GM12878 (cell line): ENCODE measurements around the gene DPY30.
"Not testable (repeated sequence)": the region's sequence is repeated elsewhere in the genome, so short reads cannot be mapped to it uniquely, and the experiment has no call there.

Experiments used
- ASH2L ChIP-seq: fragments of 300-600, 200-600 bp; sonication (generic); IDR thresholded peaks from 2 replicates; pipeline ENCODE4 v1.6.1; 2017; ENCODE audit warnings: low read depth, mild to moderate bottlenecking, borderline replicate concordance
- BHLHE40 ChIP-seq, 2 experiments: fragments of 450-650 bp in 1 of 2; IDR thresholded peaks; 2 replicates each; pipeline ENCODE4 v1.6.1; 2011 to 2017; ENCODE audit warnings: low read depth in 2 of 2, borderline replicate concordance in 1 of 2, improper control_type of control experiment in 1 of 2, low read length in 1 of 2, mild to moderate bottlenecking in 1 of 2
- EZH2 ChIP-seq: IDR thresholded peaks from 2 replicates; pipeline ENCODE4 v1.6.1; 2012; ENCODE audit warnings: low read depth, mild to moderate bottlenecking, control low read depth, inconsistent platforms, low read length, borderline replicate concordance; ENCODE audit not compliant: control insufficient read depth
- FOXM1 ChIP-seq: IDR thresholded peaks from 2 replicates; pipeline ENCODE4 v1.6.1; 2012; ENCODE audit warnings: low read depth, mild to moderate bottlenecking, inconsistent platforms, low read length, moderate library complexity
- JUNB ChIP-seq: IDR thresholded peaks from 2 replicates; pipeline ENCODE4 v1.6.1; 2016; ENCODE audit warnings: antibody characterized with exemption, mild to moderate bottlenecking
- MXI1 ChIP-seq: fragments of 150-350 bp; IDR thresholded peaks from 2 replicates; pipeline ENCODE4 v1.6.1; 2011; ENCODE audit warnings: low read depth, mild to moderate bottlenecking, inconsistent platforms, low read length, improper control_type of control experiment
- RFX5 ChIP-seq: IDR thresholded peaks from 2 replicates; pipeline ENCODE4 v1.6.1; 2011; ENCODE audit warnings: low read depth, low read length, improper control_type of control experiment
- SIN3A ChIP-seq: IDR thresholded peaks from 2 replicates; pipeline ENCODE4 v1.6.1; 2012; ENCODE audit warnings: low read depth, low read length, improper control_type of control experiment
- SMARCA5 ChIP-seq: fragments of 450-650 bp; IDR thresholded peaks from 2 replicates; pipeline ENCODE4 v1.6.1; 2017; ENCODE audit warnings: mild to moderate bottlenecking
- SMC3 ChIP-seq: IDR thresholded peaks from 2 replicates; pipeline ENCODE4 v1.6.1; 2011; ENCODE audit warnings: low read length, improper control_type of control experiment, borderline replicate concordance
- SRF ChIP-seq, 2 experiments: IDR thresholded peaks; 2 replicates each; pipeline ENCODE4 v1.6.1; 2011; ENCODE audit warnings: low read depth in 2 of 2, low read length in 2 of 2, mild to moderate bottlenecking in 1 of 2, moderate library complexity in 1 of 2
- TF ChIP-seq, protein P1 (sequence below), 3 experiments: IDR thresholded peaks in 2 of 3; conservative IDR thresholded peaks in 1 of 3; 2 replicates each; pipeline ENCODE4 v1.5.1; 2011; ENCODE audit warnings: low read depth in 3 of 3, low read length in 3 of 3, mild to moderate bottlenecking in 3 of 3, control low read depth in 2 of 3, moderate library complexity in 2 of 3, inconsistent platforms in 1 of 3, mixed read lengths in 1 of 3; ENCODE audit not compliant: control insufficient read depth in 2 of 3, insufficient read depth in 1 of 3; ENCODE audit errors: extremely low read depth in 1 of 3
- TF ChIP-seq, protein P2 (sequence below): IDR thresholded peaks from 2 replicates; pipeline ENCODE4 v1.6.1; 2012; ENCODE audit warnings: low read depth, low read length, improper control_type of control experiment

GRCh38 chr2:32054583-32054982 lies 15.0 kb upstream of the DPY30 start:
- not testable (repeated sequence) for TF ChIP-seq FOXM1; SMC3; SIN3A; EZH2; MXI1; SRF (IDR thresholded peaks at IDR 0.05; ENCODE audit: low read depth in 2 of 2, low read length in 2 of 2); SMARCA5; JUNB; ASH2L; RFX5; BHLHE40 (IDR thresholded peaks at IDR 0.05; ENCODE audit: borderline replicate concordance in 1 of 2, low read depth in 2 of 2, low read length in 1 of 2)
- TF ChIP-seq, protein P1, sequence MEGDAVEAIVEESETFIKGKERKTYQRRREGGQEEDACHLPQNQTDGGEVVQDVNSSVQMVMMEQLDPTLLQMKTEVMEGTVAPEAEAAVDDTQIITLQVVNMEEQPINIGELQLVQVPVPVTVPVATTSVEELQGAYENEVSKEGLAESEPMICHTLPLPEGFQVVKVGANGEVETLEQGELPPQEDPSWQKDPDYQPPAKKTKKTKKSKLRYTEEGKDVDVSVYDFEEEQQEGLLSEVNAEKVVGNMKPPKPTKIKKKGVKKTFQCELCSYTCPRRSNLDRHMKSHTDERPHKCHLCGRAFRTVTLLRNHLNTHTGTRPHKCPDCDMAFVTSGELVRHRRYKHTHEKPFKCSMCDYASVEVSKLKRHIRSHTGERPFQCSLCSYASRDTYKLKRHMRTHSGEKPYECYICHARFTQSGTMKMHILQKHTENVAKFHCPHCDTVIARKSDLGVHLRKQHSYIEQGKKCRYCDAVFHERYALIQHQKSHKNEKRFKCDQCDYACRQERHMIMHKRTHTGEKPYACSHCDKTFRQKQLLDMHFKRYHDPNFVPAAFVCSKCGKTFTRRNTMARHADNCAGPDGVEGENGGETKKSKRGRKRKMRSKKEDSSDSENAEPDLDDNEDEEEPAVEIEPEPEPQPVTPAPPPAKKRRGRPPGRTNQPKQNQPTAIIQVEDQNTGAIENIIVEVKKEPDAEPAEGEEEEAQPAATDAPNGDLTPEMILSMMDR (IDR thresholded peaks at IDR 0.05 in 2 of 3, conservative IDR thresholded peaks at IDR 0.05 in 1 of 3; ENCODE audit: control insufficient read depth in 2 of 3, extremely low read depth in 1 of 3, insufficient read depth in 1 of 3, low read depth in 3 of 3, low read length in 3 of 3) = not testable (repeated sequence)
- TF ChIP-seq, protein P2, sequence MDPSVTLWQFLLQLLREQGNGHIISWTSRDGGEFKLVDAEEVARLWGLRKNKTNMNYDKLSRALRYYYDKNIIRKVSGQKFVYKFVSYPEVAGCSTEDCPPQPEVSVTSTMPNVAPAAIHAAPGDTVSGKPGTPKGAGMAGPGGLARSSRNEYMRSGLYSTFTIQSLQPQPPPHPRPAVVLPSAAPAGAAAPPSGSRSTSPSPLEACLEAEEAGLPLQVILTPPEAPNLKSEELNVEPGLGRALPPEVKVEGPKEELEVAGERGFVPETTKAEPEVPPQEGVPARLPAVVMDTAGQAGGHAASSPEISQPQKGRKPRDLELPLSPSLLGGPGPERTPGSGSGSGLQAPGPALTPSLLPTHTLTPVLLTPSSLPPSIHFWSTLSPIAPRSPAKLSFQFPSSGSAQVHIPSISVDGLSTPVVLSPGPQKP = not testable (repeated sequence)
